ENCODE data around the gene SP3.

SP3 gene

GRCh38 chr2:173942861-173943523 is 22.2 kb downstream of the SP3 start:
- no peak for DNase-seq (ENCODE audit: low spot score)

- DNase-seq (ENCODE audit: low spot score), result no peak
Measured at GRCh38 chr2:173941567-173941966, 23.6 kb downstream of the SP3 start.

GRCh38 chr2:173940208-173941020 is 24.8 kb downstream of the SP3 start:
- DNase-seq (ENCODE audit: low spot score), result no peak

- DNase-seq (ENCODE audit: low spot score), result peak; percentile 82
Measured at GRCh38 chr2:173938700-173939384, 26.3 kb downstream of the SP3 start.

- DNase-seq (ENCODE audit: low spot score), result no peak
Measured at GRCh38 chr2:173935305-173935704, 29.9 kb downstream of the SP3 start.

GRCh38 chr2:173934895-173935294 is 30.3 kb downstream of the SP3 start:
- no peak for DNase-seq (ENCODE audit: low spot score)

GRCh38 chr2:173931751-173932150 is 33.4 kb downstream of the SP3 start:
- no peak for DNase-seq (ENCODE audit: low spot score)

GRCh38 chr2:173929441-173929840 is 35.7 kb downstream of the SP3 start:
- no peak for DNase-seq (ENCODE audit: low spot score)

- no peak for DNase-seq (ENCODE audit: low spot score)
Measured at GRCh38 chr2:173926875-173927274, 38.3 kb downstream of the SP3 start.

- no peak for DNase-seq (ENCODE audit: low spot score)
Measured at GRCh38 chr2:173924285-173924684, 40.9 kb downstream of the SP3 start.

- DNase-seq (ENCODE audit: low spot score), result no peak
Measured at GRCh38 chr2:173922760-173923159, 42.4 kb downstream of the SP3 start.

- no peak for DNase-seq (ENCODE audit: low spot score)
Measured at GRCh38 chr2:173922068-173922467, 43.1 kb downstream of the SP3 start.

GRCh38 chr2:173914055-173914927 is 50.9 kb downstream of the SP3 start:
- no peak for DNase-seq (ENCODE audit: low spot score)

- DNase-seq (ENCODE audit: low spot score), result no peak
Measured at GRCh38 chr2:173909846-173910245, 55.3 kb downstream of the SP3 start.

GRCh38 chr2:173906626-173907025 is 58.5 kb downstream of the SP3 start:
- no peak for DNase-seq (ENCODE audit: low spot score)

GRCh38 chr2:173903601-173904394 is 61.4 kb downstream of the SP3 start:
- DNase-seq (ENCODE audit: low spot score), result no peak

- DNase-seq (ENCODE audit: low spot score), result no peak
Measured at GRCh38 chr2:173898996-173899395, 66.2 kb downstream of the SP3 start.

GRCh38 chr2:173898178-173898668 is 67.0 kb downstream of the SP3 start:
- DNase-seq (ENCODE audit: low spot score), result no peak

- no peak for DNase-seq (ENCODE audit: low spot score)
Measured at GRCh38 chr2:173896755-173897154, 68.4 kb downstream of the SP3 start.

- no peak for DNase-seq (ENCODE audit: low spot score)
Measured at GRCh38 chr2:173892341-173892740, 72.8 kb downstream of the SP3 start.

Data from SK-N-DZ (cell line).